Stimulated activated CD8-positive, alpha-beta memory T cell treated with anti-CD3 and anti-CD28 coated beads, Interleukin-4, amount 100 ng/mL, for 1 hour (primary cell): ENCODE data around the gene DGCR8.
"Not testable (repeated sequence)": the region's sequence is repeated elsewhere in the genome, so short reads cannot be mapped to it uniquely, and the experiment has no call there.

Source experiments
- DNase-seq, 2 donors: peaks; one replicate each; pipeline ENCODE4 v3.0.0-alpha.2; 2020; ENCODE audit warnings: low read depth in 2 of 2, low spot score in 1 of 2

The DGCR8 gene

GRCh38 chr22:20149257-20150250 is 69.5 kb downstream of the DGCR8 start:
- DNase-seq = no peak

- no peak for DNase-seq
Observed at GRCh38 chr22:20150381-20151275, 70.6 kb downstream of the DGCR8 start, which contains the start of gene CCDC188. Gene CCDC188, minus strand, starts transcription at chr22:20151055. Its CDS starts 69 bp downstream, at chr22:20150986.

GRCh38 chr22:20151276-20151588 is 71.2 kb downstream of the DGCR8 start:
- DNase-seq = no peak

GRCh38 chr22:20152464-20152890 is 72.4 kb downstream of the DGCR8 start:
- DNase-seq = no peak

- no peak for DNase-seq
Observed at GRCh38 chr22:20153945-20154344, 73.9 kb downstream of the DGCR8 start.

GRCh38 chr22:20154602-20155187 is 74.7 kb downstream of the DGCR8 start:
- no peak for DNase-seq

GRCh38 chr22:20155330-20156041 is 75.4 kb downstream of the DGCR8 start:
- no peak for DNase-seq

- no peak for DNase-seq
Observed at GRCh38 chr22:20156042-20156389, 76.0 kb downstream of the DGCR8 start.

GRCh38 chr22:20156611-20157429 is 76.8 kb downstream of the DGCR8 start:
- peak; percentile 87 for DNase-seq

- no peak for DNase-seq
Observed at GRCh38 chr22:20157430-20158183, 77.6 kb downstream of the DGCR8 start.

- DNase-seq = no peak
Observed at GRCh38 chr22:20158391-20159036, 78.5 kb downstream of the DGCR8 start.

- no peak for DNase-seq
Observed at GRCh38 chr22:20159076-20159475, 79.0 kb downstream of the DGCR8 start.

- not testable (repeated sequence) for DNase-seq
Observed at GRCh38 chr22:20159531-20159930, 79.5 kb downstream of the DGCR8 start.

GRCh38 chr22:20160041-20160440 is 80.0 kb downstream of the DGCR8 start:
- DNase-seq = no peak
